Sigmoid colon (tissue), 7 donors: Measurements from ENCODE around the gene MTUS2. TPM values are rescaled to one million over a fixed set of nuclear protein-coding genes. Genes with fewer than 3 reads are reported as not detected.

Experiments used
- DNase-seq: peaks from one replicate; pipeline ENCODE4 v3.0.0-alpha.2; 2019
- H3K27ac ChIP-seq, 4 donors: fragments of 200-600 bp; sonication (generic); one replicate each; pipeline ENCODE4 v1.5.1; 2016 to 2019; ENCODE audit warnings: mild to moderate bottlenecking in 1 of 4
- H3K27me3 ChIP-seq, 3 donors: fragments of 200-600 bp; sonication (generic); one replicate each; pipeline ENCODE4 v1.5.1; 2019; ENCODE audit warnings: mild to moderate bottlenecking in 1 of 3
- H3K36me3 ChIP-seq, 4 donors: fragments of 200-600 bp; sonication (generic); one replicate each; pipeline ENCODE4 v1.5.1; 2016 to 2019
- H3K4me1 ChIP-seq, 4 donors: fragments of 200-600 bp; sonication (generic); one replicate each; pipeline ENCODE4 v1.5.1; 2017 to 2019
- H3K4me3 ChIP-seq, 4 donors: fragments of 200-600 bp; sonication (generic); one replicate each; pipeline ENCODE4 v1.5.1; 2017 to 2019; ENCODE audit warnings: mild to moderate bottlenecking in 2 of 4, moderate library complexity in 1 of 4
- H3K9me3 ChIP-seq, 4 donors: fragments of 200-600 bp in 3 of 4; sonication (generic) in 3 of 4; one replicate each; pipeline versions ENCODE4 v1.5.1 to v1.6.1; 2013 to 2019
- EP300 ChIP-seq, 4 donors: sonication (generic); formaldehyde crosslinking; IDR thresholded peaks; one replicate each; pipeline ENCODE4 v1.6.1; 2017; ENCODE audit warnings: antibody characterized with exemption in 4 of 4
- POLR2A ChIP-seq, 2 donors: fragments of 450-650 bp; IDR thresholded peaks; one replicate each; pipeline ENCODE4 v1.6.1; 2016; ENCODE audit warnings: antibody characterized with exemption in 2 of 2, mild to moderate bottlenecking in 2 of 2, moderate library complexity in 2 of 2
- POLR2AphosphoS5 ChIP-seq, 4 donors: sonication (generic); formaldehyde crosslinking; IDR thresholded peaks; one replicate each; pipeline ENCODE4 v1.6.1; 2017; ENCODE audit warnings: antibody characterized with exemption in 4 of 4
- WGBS, 2 donors: extraction: QIAGEN DNeasy Blood & Tissue Kit; methylation state at CpG; one replicate each; pipeline ENCODE4 v1.1.7; 2013; 5-methylcytosine and 5-hydroxymethylcytosine counted together
- intact Hi-C: fragments of 100-400 bp; cut with DNase I; formaldehyde crosslinking; loops from one replicate; pipeline ENCODE4 v1.15.1; 2023
- polyA plus RNA-seq, 3 donors: library from polyadenylated mRNA; stranded (reverse); fragments of 200-250 nt; gene quantifications; one replicate each; pipeline ENCODE4 v1.2.3, GENCODE V29; 2013
- total RNA-seq, 4 donors: library from RNA; depleted of rRNA; stranded (reverse); fragments of >200 nt; gene quantifications; one replicate each; pipeline ENCODE4 v1.1.0, GENCODE V29; 2016
- TF ChIP-seq, protein P1 (sequence below), 4 experiments: fragments of 450-650 bp in 3 of 4; fragments of 200-600 bp in 1 of 4; IDR thresholded peaks; one replicate each; pipeline ENCODE4 v1.5.1; 2016 to 2019; ENCODE audit warnings: antibody characterized with exemption in 4 of 4, mild to moderate bottlenecking in 3 of 4, moderate library complexity in 2 of 4
- donor health status: healthy with polysubstance abuse.
- donor health status: Bipolar disorder and iron deficiency.
- donor health status: healthy.

Gene MTUS2
- total and polyA plus RNA-seq, 7 donors = 0.23 to 2.2 (median 0.85) TPM; not detected in 1

DNA sequence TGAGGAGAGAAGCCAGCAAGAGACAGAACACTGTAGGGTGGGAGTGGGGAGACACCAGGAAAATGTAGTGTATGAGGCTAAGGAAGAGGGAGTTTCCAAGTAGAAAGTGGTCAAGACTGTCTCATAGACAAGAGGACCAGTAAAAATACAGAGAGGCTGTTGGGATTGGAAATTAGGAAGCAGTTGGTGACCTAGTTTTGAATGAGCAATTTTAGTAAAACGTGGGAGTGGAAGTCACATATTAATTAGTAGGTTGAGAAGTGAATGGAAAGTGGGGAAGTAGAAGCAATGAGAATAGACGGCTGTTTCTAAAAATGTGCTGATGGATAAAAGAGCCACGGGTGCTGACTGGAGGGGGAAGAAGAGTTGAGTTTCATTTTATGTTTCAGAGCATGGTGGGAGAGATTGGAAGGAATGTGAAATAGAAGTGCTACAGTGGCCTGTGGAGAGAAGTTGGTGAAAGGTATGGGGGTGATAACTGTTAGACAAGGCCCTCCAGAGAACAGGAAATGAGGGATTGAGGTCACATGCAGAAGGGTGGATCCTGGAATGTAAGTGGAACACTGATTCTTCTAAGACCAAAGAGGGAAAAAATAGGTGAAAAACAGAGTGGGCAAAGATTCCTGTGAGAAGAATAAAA lies 247.3 kb downstream of the MTUS2 start:
- Histone ChIP-seq H3K4me3 (no peak overlapping the region), H3K27ac (no peak overlapping the region), H3K4me1 (no peaks in the 10 kb centered on the region), H3K9me3 (no peaks in the 10 kb centered on the region), H3K27me3 (no peaks in the 10 kb centered on the region), H3K36me3 (no peaks in the 10 kb centered on the region)
- intact Hi-C loops = no loop called here
- WGBS, 2 donors = 67% methylated on average over 3 of the region's 3 CpGs
- no peak for TF ChIP-seq POLR2AphosphoS5 (IDR thresholded peaks at IDR 0.05)
- TF ChIP-seq POLR2A (IDR thresholded peaks at IDR 0.05) = no peak
- TF ChIP-seq, protein P1, sequence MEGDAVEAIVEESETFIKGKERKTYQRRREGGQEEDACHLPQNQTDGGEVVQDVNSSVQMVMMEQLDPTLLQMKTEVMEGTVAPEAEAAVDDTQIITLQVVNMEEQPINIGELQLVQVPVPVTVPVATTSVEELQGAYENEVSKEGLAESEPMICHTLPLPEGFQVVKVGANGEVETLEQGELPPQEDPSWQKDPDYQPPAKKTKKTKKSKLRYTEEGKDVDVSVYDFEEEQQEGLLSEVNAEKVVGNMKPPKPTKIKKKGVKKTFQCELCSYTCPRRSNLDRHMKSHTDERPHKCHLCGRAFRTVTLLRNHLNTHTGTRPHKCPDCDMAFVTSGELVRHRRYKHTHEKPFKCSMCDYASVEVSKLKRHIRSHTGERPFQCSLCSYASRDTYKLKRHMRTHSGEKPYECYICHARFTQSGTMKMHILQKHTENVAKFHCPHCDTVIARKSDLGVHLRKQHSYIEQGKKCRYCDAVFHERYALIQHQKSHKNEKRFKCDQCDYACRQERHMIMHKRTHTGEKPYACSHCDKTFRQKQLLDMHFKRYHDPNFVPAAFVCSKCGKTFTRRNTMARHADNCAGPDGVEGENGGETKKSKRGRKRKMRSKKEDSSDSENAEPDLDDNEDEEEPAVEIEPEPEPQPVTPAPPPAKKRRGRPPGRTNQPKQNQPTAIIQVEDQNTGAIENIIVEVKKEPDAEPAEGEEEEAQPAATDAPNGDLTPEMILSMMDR (IDR thresholded peaks at IDR 0.05) = no peak
- DNase-seq = no peak

DNA sequence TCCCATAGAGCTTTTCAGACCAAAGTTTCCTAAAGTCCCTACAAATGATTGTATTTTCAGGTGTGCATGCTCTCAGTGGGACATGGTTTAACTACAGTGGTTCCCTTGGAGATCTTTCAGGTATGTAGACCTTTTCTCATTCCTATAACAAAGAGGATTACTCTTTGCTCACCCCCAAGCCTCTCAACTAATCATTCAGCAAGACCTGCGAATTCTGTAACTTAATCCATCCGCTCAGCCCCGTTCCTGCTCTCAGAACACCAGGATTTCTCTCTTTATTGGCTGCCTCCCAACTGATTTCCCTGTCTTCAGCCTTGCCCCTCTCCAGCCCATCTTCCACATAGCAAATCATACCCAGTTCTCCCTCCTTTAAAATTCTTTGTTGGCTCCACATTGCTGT lies 253.6 kb downstream of the MTUS2 start:
- TF ChIP-seq, protein P1 (IDR thresholded peaks at IDR 0.05) = no peak
- TF ChIP-seq POLR2AphosphoS5 (IDR thresholded peaks at IDR 0.05) (no peak), EP300 (IDR thresholded peaks at IDR 0.05) (no peak), POLR2A (IDR thresholded peaks at IDR 0.05) (no peak)
- 52 to 59% methylated on average over 3 of the region's 3 CpGs for WGBS, 2 donors
- no peaks in the 10 kb centered on the region for H3K9me3 ChIP-seq

DNA sequence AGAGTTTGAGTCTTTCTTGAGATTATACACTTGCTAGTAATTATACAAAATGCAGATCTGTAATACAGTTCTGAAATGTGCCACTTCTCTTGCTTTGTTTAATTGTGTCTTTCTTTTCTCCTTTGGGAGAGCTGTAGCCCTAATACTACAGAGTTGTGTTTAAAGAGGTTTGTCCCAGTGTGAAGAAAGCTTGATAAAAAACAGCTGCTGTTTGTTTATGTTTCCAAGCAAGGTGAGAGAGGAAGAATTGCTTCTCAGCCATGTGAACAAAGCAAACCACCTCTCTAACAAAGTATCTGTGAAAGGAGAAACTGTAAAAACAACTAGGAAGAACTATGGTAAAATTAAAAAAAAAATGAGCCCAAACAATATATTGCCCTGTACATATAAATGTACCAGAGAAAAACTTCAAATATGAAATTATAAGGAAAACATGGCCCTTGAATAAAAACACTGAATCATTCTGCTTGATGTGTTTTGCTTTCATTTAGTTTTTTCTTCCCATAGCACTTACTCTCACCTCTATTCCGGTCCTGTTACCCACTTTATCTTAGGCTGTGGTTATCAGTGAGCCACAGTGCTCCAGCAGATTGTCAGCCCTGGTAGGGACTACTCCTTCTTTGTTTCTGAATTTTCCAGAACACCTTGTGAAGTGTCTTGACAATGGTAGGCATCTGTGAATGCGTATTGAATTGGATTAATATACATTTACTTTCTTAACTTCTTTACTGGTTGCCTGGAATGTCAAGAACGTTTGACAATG lies 257.1 kb downstream of the MTUS2 start:
- intact Hi-C loops = no loop called here
- no peak for DNase-seq
- H3K27ac ChIP-seq = peak overlapping the region in 1 of 4 donors; percentile 47
- H3K9me3 ChIP-seq = no peaks in the 10 kb centered on the region
- no peaks in the 10 kb centered on the region for H3K36me3 ChIP-seq
- 40 to 58% methylated on average over 3 of the region's 3 CpGs for WGBS, 2 donors
- TF ChIP-seq, protein P1 (IDR thresholded peaks at IDR 0.05) = no peak
- peak in 2 of 4 donors; percentile 37 to 59 for TF ChIP-seq POLR2AphosphoS5 (IDR thresholded peaks at IDR 0.05)
- no peak overlapping the region for H3K4me3 ChIP-seq
- H3K4me1 ChIP-seq = peaks cover 0 to 15% (median 6%) of the 10 kb centered on the region in 4 donors
- no peaks in the 10 kb centered on the region for H3K27me3 ChIP-seq

More for the DNA sequence above, 253.6 kb downstream of the MTUS2 start:
- Histone ChIP-seq H3K4me3 (no peak overlapping the region), H3K27me3 (no peaks in the 10 kb centered on the region), H3K27ac (no peak overlapping the region), H3K36me3 (no peaks in the 10 kb centered on the region), H3K4me1 (peaks cover 0 to 15% (median 6%) of the 10 kb centered on the region in 4 donors)
- no peak for DNase-seq
- intact Hi-C loops = no loop called here

DNA sequence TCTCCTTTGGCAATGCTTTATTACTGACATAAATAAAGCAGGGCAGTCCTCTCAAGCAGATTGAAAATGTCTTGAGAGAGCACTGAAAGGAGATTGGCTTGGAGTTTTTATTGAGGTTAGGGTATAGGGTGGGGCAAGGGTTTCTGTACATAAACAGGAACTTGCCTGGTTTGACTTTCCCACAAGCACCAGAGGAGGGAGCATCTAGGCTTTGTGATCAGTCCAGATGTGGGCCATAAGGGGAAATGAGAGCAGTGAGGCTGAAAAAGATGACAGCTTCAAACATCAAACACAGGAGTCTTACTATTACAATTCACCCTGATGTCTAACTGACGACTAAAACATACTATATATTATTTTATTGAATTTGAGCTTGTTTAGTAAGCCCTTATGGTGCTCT lies 260.9 kb downstream of the MTUS2 start:
- H3K27ac ChIP-seq = no peak overlapping the region
- intact Hi-C loops = no loop called here
- whole genome bisulfite sequencing, 2 donors = 31 to 40% methylated on average over 1 of the region's 1 CpG
- peaks cover 0 to 15% (median 6%) of the 10 kb centered on the region in 4 donors for H3K4me1 ChIP-seq
- no peaks in the 10 kb centered on the region for H3K36me3 ChIP-seq
- no peak overlapping the region for H3K4me3 ChIP-seq
- TF ChIP-seq POLR2A (IDR thresholded peaks at IDR 0.05) (no peak), POLR2AphosphoS5 (IDR thresholded peaks at IDR 0.05) (no peak), EP300 (IDR thresholded peaks at IDR 0.05) (no peak)
- TF ChIP-seq, protein P1 (IDR thresholded peaks at IDR 0.05) = no peak
- DNase-seq = no peak
- no peaks in the 10 kb centered on the region for H3K9me3 ChIP-seq
- no peaks in the 10 kb centered on the region for H3K27me3 ChIP-seq
